Endothelial cell of umbilical vein (primary cell): Measurements from ENCODE around the gene LONRF2. TPM values are rescaled to one million over a fixed set of nuclear protein-coding genes. Genes with fewer than 3 reads are reported as not detected.

Source experiments
- BruUV-seq: library from RNA; stranded (reverse); fragments of 400-500 nt; replicated peaks from 2 replicates; lab custom pipeline; 2021; lab: Mats Ljungman, UMichigan
- CTCF ChIA-PET: fragments of 300-600, 350-600 bp; sonication (Branson Sonifier 250); formaldehyde crosslinking; loops from one replicate; lab custom pipeline; 2021; ENCODE audit warnings: antibody characterized with exemption, inconsistent platforms; lab: Charles Lee
- POLR2A ChIA-PET: fragments of 300-600, 350-600 bp; sonication (Branson Sonifier 250); formaldehyde crosslinking; loops from one replicate; lab custom pipeline; 2021; ENCODE audit warnings: antibody characterized with exemption, inconsistent platforms; lab: Charles Lee
- DNase-seq: peaks from one replicate; pipeline ENCODE4 v3.0.0-alpha.2; 2011; ENCODE audit warnings: low read depth, low spot score
- FAIRE-seq: peaks from 2 replicates; lab custom pipeline; 2011; peaks lifted over from hg19 to GRCh38; lab: Jason Lieb, UNC
- H2AFZ ChIP-seq: 2 replicates; pipeline ENCODE4 v1.6.0; 2012; ENCODE audit warnings: low read depth, low read length, control low read depth, inconsistent platforms
- H3K27ac ChIP-seq: 2 replicates; pipeline ENCODE4 v1.5.1; 2011; ENCODE audit warnings: low read depth, mild to moderate bottlenecking, control low read depth, low read length, moderate library complexity; ENCODE audit not compliant: insufficient read depth
- H3K27me3 ChIP-seq, 2 experiments: 2 replicates each; pipeline versions ENCODE4 v1.6.0 to v1.6.1; 2011; ENCODE audit warnings: low read length in 2 of 2, mixed read lengths in 1 of 2; ENCODE audit not compliant: control insufficient read depth in 2 of 2, insufficient read depth in 2 of 2
- H3K36me3 ChIP-seq, 2 experiments: 2 replicates in 1 of 2; 3 replicates in 1 of 2; pipeline ENCODE4 v1.5.1; 2011; ENCODE audit warnings: low read length in 2 of 2, mild to moderate bottlenecking in 1 of 2, moderate library complexity in 1 of 2; ENCODE audit not compliant: control insufficient read depth in 2 of 2, insufficient read depth in 2 of 2; ENCODE audit errors: extremely low read depth in 1 of 2
- H3K4me1 ChIP-seq: 3 replicates; pipeline ENCODE4 v1.5.1; 2011; ENCODE audit warnings: mild to moderate bottlenecking, low read length; ENCODE audit not compliant: control insufficient read depth, insufficient read depth; ENCODE audit errors: extremely low read depth
- H3K4me2 ChIP-seq: 2 replicates; pipeline ENCODE4 v1.6.1; 2011; ENCODE audit warnings: low read length, control low read depth, mixed read lengths; ENCODE audit not compliant: insufficient read depth
- H3K4me3 ChIP-seq, 3 experiments: fragments of 200-600 bp in 1 of 3; sonication (generic), shearing (Covaris generic) in 1 of 3; replicated peaks in 1 of 3; 2 replicates each; pipeline ENCODE4 v1.5.1; 2011 to 2016; ENCODE audit warnings: control low read depth in 3 of 3, low read length in 3 of 3, mild to moderate bottlenecking in 2 of 3, inconsistent platforms in 1 of 3, low read depth in 1 of 3, moderate library complexity in 1 of 3; ENCODE audit not compliant: insufficient read depth in 1 of 3
- H3K79me2 ChIP-seq: 2 replicates; pipeline ENCODE4 v1.6.0; 2012; ENCODE audit warnings: low read length, inconsistent platforms; ENCODE audit not compliant: control insufficient read depth, insufficient read depth
- H3K9ac ChIP-seq: replicated peaks from 2 replicates; pipeline ENCODE3; 2011; ENCODE audit warnings: low read length, control low read depth; ENCODE audit not compliant: insufficient read depth; ENCODE audit errors: extremely low read depth
- H3K9me1 ChIP-seq: replicated peaks from 3 replicates; pipeline ENCODE4 v1.6.0; 2011; ENCODE audit warnings: mild to moderate bottlenecking, low read length; ENCODE audit not compliant: control insufficient read depth, insufficient read depth; ENCODE audit errors: extremely low read depth
- H3K9me3 ChIP-seq: replicated peaks from 2 replicates; pipeline ENCODE4 v1.5.1; 2012; ENCODE audit warnings: low read length, inconsistent platforms; ENCODE audit not compliant: control insufficient read depth, insufficient read depth
- H4K20me1 ChIP-seq: replicated peaks from 2 replicates; pipeline ENCODE3; 2011; ENCODE audit warnings: mild to moderate bottlenecking, low read length; ENCODE audit not compliant: control insufficient read depth, insufficient read depth; ENCODE audit errors: extremely low read depth
- CTCF ChIP-seq, 2 donors: IDR thresholded peaks; 1 replicate in 1 of 2; 2 replicates in 1 of 2; pipeline ENCODE4 v1.5.1; 2011; ENCODE audit warnings: low read length in 2 of 2, mild to moderate bottlenecking in 2 of 2, moderate library complexity in 2 of 2, control low read depth in 1 of 2, inconsistent platforms in 1 of 2, low read depth in 1 of 2; ENCODE audit not compliant: insufficient read depth in 1 of 2; ENCODE audit errors: extremely low read depth in 1 of 2
- EZH2 ChIP-seq: IDR thresholded peaks from 2 replicates; pipeline ENCODE4 v1.6.1; 2012; ENCODE audit warnings: borderline replicate concordance, low read depth, mild to moderate bottlenecking, moderate library complexity, low read length, inconsistent platforms; ENCODE audit not compliant: severe bottlenecking
- FOS ChIP-seq: IDR thresholded peaks from 2 replicates; pipeline ENCODE4 v1.6.1; 2011; ENCODE audit warnings: mild to moderate bottlenecking, low read length, moderate library complexity, borderline replicate concordance; ENCODE audit not compliant: insufficient read depth
- GATA2 ChIP-seq: IDR thresholded peaks from 2 replicates; pipeline ENCODE4 v1.7.0; 2011; ENCODE audit warnings: low read depth, mild to moderate bottlenecking, moderate library complexity, mixed read lengths, low read length; ENCODE audit not compliant: insufficient read length, insufficient read depth
- JUN ChIP-seq: IDR thresholded peaks from 2 replicates; pipeline ENCODE4 v1.6.1; 2011; ENCODE audit warnings: borderline replicate concordance, low read depth; ENCODE audit not compliant: insufficient read length, insufficient read depth
- MAX ChIP-seq: IDR thresholded peaks from 2 replicates; pipeline ENCODE4 v1.6.1; 2011; ENCODE audit not compliant: insufficient read depth, insufficient read length
- MYC ChIP-seq: IDR thresholded peaks from one replicate; pipeline ENCODE4 v1.6.1; 2011; ENCODE audit warnings: mild to moderate bottlenecking, low read depth, low read length
- POLR2A ChIP-seq: IDR thresholded peaks from 2 replicates; pipeline ENCODE4 v1.6.1; 2012; ENCODE audit warnings: low read depth, mild to moderate bottlenecking, control low read depth, low read length
- POLR2AphosphoS5 ChIP-seq: IDR thresholded peaks from 2 replicates; pipeline ENCODE4 v1.6.1; 2012; ENCODE audit warnings: low read depth, mild to moderate bottlenecking, control low read depth, low read length, moderate library complexity; ENCODE audit not compliant: insufficient read depth
- dilution Hi-C: fragments of 300-500 bp; cut with MboI; formaldehyde crosslinking; loops from one replicate; pipeline ENCODE4 v1.15.0; 2019; ENCODE audit warnings: low sequenced_read_pairs; ENCODE audit not compliant: extremely low pct_ligation_motif_present
- intact Hi-C: fragments of 100-400 bp; cut with micrococcal nuclease; formaldehyde crosslinking; loops from one replicate; pipeline ENCODE4 v1.10.0; 2022
- polyA plus RNA-seq, 4 experiments: library from polyadenylated mRNA; depleted of rRNA in 3 of 4; stranded (reverse) in 3 of 4; unstranded in 1 of 4; fragments of >200 nt; gene quantifications; 2 replicates each; pipeline versions ENCODE4 v1.2.1 to v1.2.3, GENCODE V29; 2011 to 2012; ENCODE audit warnings: missing spikeins in 1 of 4
- total RNA-seq: library from RNA; stranded (reverse); gene quantifications from 2 replicates; pipeline ENCODE4 v1.2.3, GENCODE V29; 2021

LONRF2 gene
- total and polyA plus RNA-seq, 2 donors (not counting 3 experiments of a cell fraction or from before 2014, with no cell fraction given), result 0.03 TPM; not detected in 1

GRCh38 chr2:100267751-100268150 lies 54.5 kb downstream of the LONRF2 start:
- dilution Hi-C loops, result no loop called here
- no peaks in the 10 kb centered on the region for H4K20me1 ChIP-seq

More at GRCh38 chr2:100267751-100268150, 54.5 kb downstream of the LONRF2 start:
- H3K36me3 ChIP-seq, result no peaks in the 10 kb centered on the region
- no peak overlapping the region for H3K27ac ChIP-seq
- TF ChIP-seq MAX (no peak), JUN (no peak), POLR2A (no peak), POLR2AphosphoS5 (no peak), MYC (no peak), CTCF (IDR thresholded peaks at IDR 0.05; ENCODE audit: extremely low read depth in 1 of 2, insufficient read depth in 1 of 2, low read depth in 1 of 2, low read length in 2 of 2) (no peak), EZH2 (no peak), FOS (no peak), GATA2 (no peak)
- H3K9me1 ChIP-seq, result no peaks in the 10 kb centered on the region
- POLR2A ChIA-PET, result no interaction called here
- no peak overlapping the region for H3K4me2 ChIP-seq
- H3K9ac ChIP-seq, result no peak overlapping the region
- peaks cover 0 to 2% of the 10 kb centered on the region in 2 experiments for H3K27me3 ChIP-seq
- DNase-seq (no peak), FAIRE-seq (no peak)
- no TSS peak for BruUV-seq
- no peak overlapping the region for H2AFZ ChIP-seq
- no peak overlapping the region for H3K4me3 ChIP-seq
- H3K9me3 ChIP-seq, result no peaks in the 10 kb centered on the region
- intact Hi-C loops, result no loop called here
- CTCF ChIA-PET, result interaction anchor here (11.6 kb wide), 1 partner anchor 113 kb away, joined by 724 read pairs; no protein-coding TSS in a partner anchor
- H3K79me2 ChIP-seq, result no peaks in the 10 kb centered on the region
- no peaks in the 10 kb centered on the region for H3K4me1 ChIP-seq
